Brain microvascular endothelial cell (primary cell): ENCODE results near the gene ADAMTS2.

Experiments
- DNase-seq: peaks from one replicate; pipeline ENCODE4 v3.0.0-alpha.2; 2020
- H3K27ac ChIP-seq: fragments of 250-450 bp; sonication (Bioruptor Pico); 2 replicates; pipeline ENCODE4 v1.5.1; 2020; ENCODE audit warnings: mild to moderate bottlenecking, moderate library complexity
- H3K27me3 ChIP-seq: fragments of 250-450 bp; sonication (Bioruptor Pico); replicated peaks from 2 replicates; pipeline ENCODE4 v1.5.1; 2020; ENCODE audit warnings: mild to moderate bottlenecking
- H3K36me3 ChIP-seq: fragments of 250-450 bp; sonication (Bioruptor Pico); replicated peaks from 2 replicates; pipeline ENCODE4 v1.5.1; 2020; ENCODE audit warnings: mild to moderate bottlenecking
- H3K4me3 ChIP-seq: 2 replicates; pipeline ENCODE4 v1.5.1; 2011; ENCODE audit warnings: low read depth, mild to moderate bottlenecking, control low read depth, low read length, moderate library complexity
- CTCF ChIP-seq: IDR thresholded peaks from 2 replicates; pipeline ENCODE4 v1.5.1; 2011; ENCODE audit warnings: low read depth, mild to moderate bottlenecking, moderate library complexity, low read length, control low read depth, inconsistent platforms; ENCODE audit errors: missing control alignments
- in situ Hi-C: cut with HindIII; loops from 2 replicates; pipeline ENCODE4 v1.10.0; 2017; ENCODE audit warnings: low sequenced_read_pairs, low pct_ligation_motif_present

ADAMTS2 gene

GRCh38 chr5:179273073-179273435, 72.2 kb downstream of the ADAMTS2 start:
- in situ Hi-C loops: no loop called here
- no peak for TF ChIP-seq CTCF
- no peaks in the 10 kb centered on the region for H3K27me3 ChIP-seq
- peaks cover 5% of the 10 kb centered on the region for H3K36me3 ChIP-seq
- no peak overlapping the region for H3K27ac ChIP-seq
- DNase-seq: no peak
- no peak overlapping the region for H3K4me3 ChIP-seq

GRCh38 chr5:179272326-179273072, 72.8 kb downstream of the ADAMTS2 start:
- peaks cover 7% of the 10 kb centered on the region for H3K36me3 ChIP-seq
- H3K4me3 ChIP-seq: no peak overlapping the region
- in situ Hi-C loops: no loop called here
- no peak overlapping the region for H3K27ac ChIP-seq
- no peak for DNase-seq
- TF ChIP-seq CTCF: no peak
- H3K27me3 ChIP-seq: no peaks in the 10 kb centered on the region

- peaks cover 7% of the 10 kb centered on the region for H3K36me3 ChIP-seq
- no peak overlapping the region for H3K4me3 ChIP-seq
- no peaks in the 10 kb centered on the region for H3K27me3 ChIP-seq
- in situ Hi-C loops: no loop called here
- no peak for DNase-seq
- H3K27ac ChIP-seq: no peak overlapping the region
- TF ChIP-seq CTCF: no peak
Measured at GRCh38 chr5:179271821-179272325, 73.4 kb downstream of the ADAMTS2 start.

- no peak for TF ChIP-seq CTCF
Measured at GRCh38 chr5:179271428-179271734, 73.9 kb downstream of the ADAMTS2 start.

GRCh38 chr5:179270581-179271427, 74.5 kb downstream of the ADAMTS2 start:
- Histone ChIP-seq H3K36me3 (peaks cover 7% of the 10 kb centered on the region), H3K27me3 (no peaks in the 10 kb centered on the region), H3K27ac (no peak overlapping the region), H3K4me3 (no peak overlapping the region)
- in situ Hi-C loops: no loop called here
- DNase-seq: no peak
- TF ChIP-seq CTCF: no peak

More at GRCh38 chr5:179271428-179271734, 73.9 kb downstream of the ADAMTS2 start:
- DNase-seq: no peak
- in situ Hi-C loops: no loop called here
- no peak overlapping the region for H3K4me3 ChIP-seq
- H3K27ac ChIP-seq: no peak overlapping the region
- H3K27me3 ChIP-seq: no peaks in the 10 kb centered on the region
- H3K36me3 ChIP-seq: peaks cover 7% of the 10 kb centered on the region
